ENCODE measurements around the gene ELOA2. TPM values are rescaled to one million over a fixed set of nuclear protein-coding genes. Genes with fewer than 3 reads are reported as not detected.
"Not testable (repeated sequence)": the region's sequence is repeated elsewhere in the genome, so short reads cannot be mapped to it uniquely, and the experiment has no call there.

ELOA2 gene
- total RNA-seq, 1 donor from 2014 or later, result not detected

- H3K4me1 Mint-ChIP-seq (ENCODE audit: low read depth); H3K36me3 Mint-ChIP-seq (ENCODE audit: low read depth); H3K9me3 Mint-ChIP-seq (ENCODE audit: low read depth); H3K27ac Mint-ChIP-seq (ENCODE audit: unreplicated experiment); H3K4me3 Mint-ChIP-seq (ENCODE audit: unreplicated experiment); DNase-seq (ENCODE audit: low spot score); H3K27me3 Mint-ChIP-seq (ENCODE audit: low read depth): not testable (repeated sequence)
Observed at GRCh38 chr18:47023769-47024465, 11.5 kb downstream of the ELOA2 start.

- not testable (repeated sequence) for H3K36me3 Mint-ChIP-seq (ENCODE audit: low read depth); H3K27me3 Mint-ChIP-seq (ENCODE audit: low read depth); H3K9me3 Mint-ChIP-seq (ENCODE audit: low read depth); H3K4me3 Mint-ChIP-seq (ENCODE audit: unreplicated experiment); H3K4me1 Mint-ChIP-seq (ENCODE audit: low read depth); H3K27ac Mint-ChIP-seq (ENCODE audit: unreplicated experiment)
- DNase-seq (ENCODE audit: low spot score), result peak; percentile 98
Observed at GRCh38 chr18:47022821-47023220, 12.6 kb downstream of the ELOA2 start.

GRCh38 chr18:47020757-47021156 is 14.7 kb downstream of the ELOA2 start:
- H3K27ac Mint-ChIP-seq (ENCODE audit: unreplicated experiment); H3K9me3 Mint-ChIP-seq (ENCODE audit: low read depth); DNase-seq (ENCODE audit: low spot score); H3K4me3 Mint-ChIP-seq (ENCODE audit: unreplicated experiment); H3K27me3 Mint-ChIP-seq (ENCODE audit: low read depth); H3K36me3 Mint-ChIP-seq (ENCODE audit: low read depth); H3K4me1 Mint-ChIP-seq (ENCODE audit: low read depth): not testable (repeated sequence)

GRCh38 chr18:47019870-47020269 is 15.6 kb downstream of the ELOA2 start:
- not testable (repeated sequence) for H3K4me3 Mint-ChIP-seq (ENCODE audit: unreplicated experiment); H3K9me3 Mint-ChIP-seq (ENCODE audit: low read depth); H3K4me1 Mint-ChIP-seq (ENCODE audit: low read depth); DNase-seq (ENCODE audit: low spot score); H3K27ac Mint-ChIP-seq (ENCODE audit: unreplicated experiment); H3K27me3 Mint-ChIP-seq (ENCODE audit: low read depth); H3K36me3 Mint-ChIP-seq (ENCODE audit: low read depth)

Other genes with a start within 250 kb of the ELOA2 start
- gene PIAS2, start 118.1 kb downstream of the ELOA2 start, total RNA-seq, result 35.9 to 43.6 TPM (median 36.2 TPM) in 3 replicates
- gene KATNAL2, start 118.0 kb downstream of the ELOA2 start, total RNA-seq, result 5.8 to 9.3 TPM (median 7.4 TPM) in 3 replicates
- 16.7 to 17.7 TPM (median 16.8 TPM) in 3 replicates for gene HDHD2, start 114.9 kb upstream of the ELOA2 start, total RNA-seq
- gene IER3IP1, start 140.7 kb upstream of the ELOA2 start, total RNA-seq, result 16.4 to 18.5 TPM (median 16.4 TPM) in 3 replicates
- gene SKOR2, start 216.0 kb upstream of the ELOA2 start, total RNA-seq, result not detected in 3 replicates

All from chondrocyte (in vitro differentiated cells).